A673 (cell line): ENCODE results near the gene PKD1. TPM values are rescaled to one million over a fixed set of nuclear protein-coding genes. Genes with fewer than 3 reads are reported as not detected.
"Not testable (repeated sequence)": the region's sequence is repeated elsewhere in the genome, so short reads cannot be mapped to it uniquely, and the experiment has no call there.

ENCODE experiments used
- BruUV-seq: library from RNA; stranded (reverse); fragments of 400-500 nt; replicated peaks from 2 replicates; lab custom pipeline; 2021; lab: Mats Ljungman, UMichigan
- CTCF ChIA-PET: fragments of 300-600 bp; sonication (Branson Sonifier 250); formaldehyde crosslinking; loops from one replicate; lab custom pipeline; 2022; ENCODE audit warnings: antibody characterized with exemption; lab: Charles Lee
- POLR2A ChIA-PET: fragments of 300-600 bp; sonication (Branson Sonifier 250); formaldehyde crosslinking; loops from one replicate; lab custom pipeline; 2022; ENCODE audit warnings: antibody characterized with exemption; ENCODE audit not compliant: low non-redundant PET; lab: Charles Lee
- DNase-seq: peaks from one replicate; pipeline ENCODE4 v3.0.0-alpha.2; 2015; ENCODE audit warnings: low spot score
- H3K27ac ChIP-seq: fragments of 200-600 bp; sonication (generic); 2 replicates; pipeline ENCODE4 v1.5.1; 2016; ENCODE audit warnings: mixed run types, low read depth, mild to moderate bottlenecking, mixed read lengths, antibody characterized with exemption, low read length; ENCODE audit not compliant: poor library complexity, severe bottlenecking
- H3K27me3 ChIP-seq: fragments of 200-600 bp; sonication (generic); replicated peaks from 2 replicates; pipeline ENCODE4 v1.6.1; 2017; ENCODE audit warnings: mixed run types, low read depth, mild to moderate bottlenecking, mixed read lengths, antibody characterized with exemption, low read length; ENCODE audit not compliant: insufficient read depth, poor library complexity
- H3K36me3 ChIP-seq: fragments of 200-600 bp; sonication (generic); 2 replicates; pipeline ENCODE4 v1.6.1; 2016; ENCODE audit warnings: mixed run types, mild to moderate bottlenecking, mixed read lengths, antibody characterized with exemption, low read length; ENCODE audit not compliant: insufficient read depth, poor library complexity, severe bottlenecking
- H3K4me1 ChIP-seq: fragments of 200-600 bp; sonication (generic); 2 replicates; pipeline ENCODE4 v1.6.1; 2017; ENCODE audit warnings: mixed run types, mild to moderate bottlenecking, mixed read lengths, antibody characterized with exemption, low read length; ENCODE audit not compliant: insufficient read depth, poor library complexity, severe bottlenecking
- H3K4me3 ChIP-seq: fragments of 200-600 bp; sonication (generic); 2 replicates; pipeline ENCODE4 v1.5.1; 2016; ENCODE audit warnings: low read depth, mixed run types, mild to moderate bottlenecking, mixed read lengths, low read length; ENCODE audit not compliant: poor library complexity, severe bottlenecking
- H3K9me3 ChIP-seq: fragments of 200-600 bp; sonication (generic); 2 replicates; pipeline ENCODE4 v1.6.1; 2016; ENCODE audit warnings: mixed run types, low read depth, mild to moderate bottlenecking, mixed read lengths, antibody characterized with exemption, low read length; ENCODE audit not compliant: poor library complexity, severe bottlenecking
- EZH2 ChIP-seq: fragments of 200-600 bp; sonication (generic); IDR thresholded peaks from 2 replicates; pipeline ENCODE4 v1.6.1; 2017; ENCODE audit warnings: borderline replicate concordance, low read depth, mild to moderate bottlenecking, mixed read lengths, antibody characterized with exemption, low read length; ENCODE audit not compliant: poor library complexity, severe bottlenecking
- intact Hi-C: fragments of 100-400 bp; cut with micrococcal nuclease; formaldehyde crosslinking; loops from one replicate; pipeline ENCODE4 v1.10.0; 2022; ENCODE audit not compliant: unreplicated experiment
- total RNA-seq: library from RNA; stranded (reverse); gene quantifications from 2 replicates; pipeline ENCODE4 v1.2.3, GENCODE V29; 2021
- TF ChIP-seq, protein P1 (sequence below): fragments of 300-800, 200-600 bp; sonication (generic); conservative IDR thresholded peaks from 2 replicates; pipeline ENCODE4 v1.5.1; 2017; ENCODE audit warnings: low read depth, mild to moderate bottlenecking, antibody characterized with exemption, low read length, moderate library complexity, mixed read lengths

Gene PKD1
- total RNA-seq, 1 experiment from 2014 or later: 121 TPM

DNA sequence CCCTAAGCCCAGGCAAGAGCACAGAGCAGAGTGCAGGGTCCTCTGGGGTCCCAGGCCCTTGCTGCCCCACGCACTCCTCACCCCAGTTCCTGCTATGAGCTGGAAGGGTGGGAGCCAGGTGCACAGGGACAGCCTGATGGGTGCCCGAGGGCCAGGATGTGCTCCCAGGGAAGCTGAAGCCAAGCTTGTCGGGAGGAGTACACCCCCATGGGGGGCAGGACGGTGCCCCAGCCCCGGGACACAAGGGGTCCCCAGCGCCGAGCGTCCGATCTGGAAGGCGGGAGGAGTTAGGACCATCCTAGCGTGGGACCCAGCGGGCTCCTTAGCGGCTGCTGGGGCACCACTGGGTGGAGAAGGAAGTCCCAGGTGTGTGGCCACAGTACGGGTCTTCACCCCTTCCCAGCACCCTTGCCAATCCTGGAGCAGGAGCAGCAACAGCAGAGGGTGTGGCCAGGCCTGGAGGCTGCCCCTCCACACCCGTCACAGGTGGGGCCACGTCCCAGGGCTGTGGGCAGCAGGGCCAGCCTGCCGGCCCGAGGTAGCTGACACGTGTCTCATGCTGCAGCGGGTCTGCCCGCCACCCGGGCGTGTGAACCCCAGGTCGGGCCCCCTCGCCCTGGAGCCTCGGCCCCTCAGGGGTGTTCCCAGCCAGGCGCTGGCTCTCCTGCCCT lies 11.9 kb downstream of the PKD1 start:
- Histone ChIP-seq H3K27ac (peak overlapping the region; percentile 90), H3K4me1 (peaks cover 31% of the 10 kb centered on the region)
- H3K36me3 ChIP-seq, BruUV-seq, H3K4me3 ChIP-seq, DNase-seq, H3K27me3 ChIP-seq, POLR2A ChIA-PET, CTCF ChIA-PET, intact Hi-C loops, H3K9me3 ChIP-seq: not testable (repeated sequence)

DNA sequence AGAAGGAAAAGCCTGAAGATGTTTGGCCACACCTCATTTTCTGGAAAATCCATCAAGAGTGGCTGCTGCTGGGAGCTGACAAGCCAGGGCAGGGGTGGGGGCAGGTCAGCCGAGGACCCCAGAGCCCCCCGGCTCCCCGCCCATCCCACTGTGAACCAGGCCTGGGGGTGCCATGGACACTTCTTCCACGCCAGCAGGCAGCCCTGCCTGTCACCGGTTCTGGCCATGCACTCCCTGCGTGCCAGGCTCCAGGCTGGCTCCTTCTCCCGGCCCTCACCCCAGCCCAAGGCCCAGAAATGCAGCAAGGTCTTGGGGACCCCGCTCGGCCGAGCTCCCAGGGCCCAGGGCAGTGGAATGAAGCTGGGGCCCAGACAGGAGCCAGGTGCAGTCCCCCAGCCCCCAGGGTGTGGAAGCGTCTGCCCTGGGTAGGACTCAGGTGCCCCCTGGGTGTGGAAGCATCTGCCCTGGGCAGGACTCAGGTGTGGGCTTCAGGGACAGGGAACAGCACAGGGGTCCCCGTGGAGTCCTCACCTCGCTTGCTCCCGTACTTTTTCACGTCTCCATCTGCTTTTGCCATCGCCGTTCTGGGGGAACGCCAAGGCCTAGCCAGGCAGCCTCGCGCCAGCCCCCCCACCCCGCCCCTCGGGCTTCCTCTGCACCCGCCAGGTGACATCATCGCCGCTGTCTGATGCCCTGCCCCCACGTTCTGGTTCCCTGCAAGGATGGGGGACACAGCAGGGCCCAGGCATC lies 12.6 kb downstream of the PKD1 start:
- H3K36me3 ChIP-seq, DNase-seq, H3K4me3 ChIP-seq, BruUV-seq, intact Hi-C loops, H3K9me3 ChIP-seq, H3K27me3 ChIP-seq, POLR2A ChIA-PET, CTCF ChIA-PET, H3K27ac ChIP-seq: not testable (repeated sequence)
- H3K4me1 ChIP-seq: peaks cover 31% of the 10 kb centered on the region

DNA sequence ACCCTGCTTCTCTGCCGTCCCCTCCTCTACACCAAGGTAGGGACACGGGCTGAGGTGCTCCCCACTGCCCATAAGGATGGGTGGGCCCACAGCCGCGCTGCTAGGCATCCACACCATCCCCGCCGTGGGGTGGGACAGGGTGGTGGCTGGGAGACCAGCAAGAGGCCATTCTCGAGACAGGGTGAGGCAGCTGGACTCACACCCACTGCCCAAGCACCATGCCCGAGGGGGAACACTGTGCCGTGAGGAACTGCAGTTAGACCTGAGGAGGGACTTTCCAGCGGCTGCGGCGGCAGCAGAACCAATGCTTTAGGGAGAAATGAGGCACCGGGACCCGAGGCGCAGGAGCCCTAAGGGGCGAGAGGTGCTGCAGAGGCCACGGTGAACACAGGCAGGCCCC lies 13.3 kb downstream of the PKD1 start:
- Histone ChIP-seq H3K4me3 (no peak overlapping the region), H3K27me3 (no peaks in the 10 kb centered on the region), H3K9me3 (no peaks in the 10 kb centered on the region), H3K27ac (no peak overlapping the region), H3K4me1 (peaks cover 31% of the 10 kb centered on the region), H3K36me3 (no peaks in the 10 kb centered on the region)
- CTCF ChIA-PET: no interaction called here
- BruUV-seq: no TSS peak
- no peak for TF ChIP-seq EZH2
- TF ChIP-seq, protein P1, sequence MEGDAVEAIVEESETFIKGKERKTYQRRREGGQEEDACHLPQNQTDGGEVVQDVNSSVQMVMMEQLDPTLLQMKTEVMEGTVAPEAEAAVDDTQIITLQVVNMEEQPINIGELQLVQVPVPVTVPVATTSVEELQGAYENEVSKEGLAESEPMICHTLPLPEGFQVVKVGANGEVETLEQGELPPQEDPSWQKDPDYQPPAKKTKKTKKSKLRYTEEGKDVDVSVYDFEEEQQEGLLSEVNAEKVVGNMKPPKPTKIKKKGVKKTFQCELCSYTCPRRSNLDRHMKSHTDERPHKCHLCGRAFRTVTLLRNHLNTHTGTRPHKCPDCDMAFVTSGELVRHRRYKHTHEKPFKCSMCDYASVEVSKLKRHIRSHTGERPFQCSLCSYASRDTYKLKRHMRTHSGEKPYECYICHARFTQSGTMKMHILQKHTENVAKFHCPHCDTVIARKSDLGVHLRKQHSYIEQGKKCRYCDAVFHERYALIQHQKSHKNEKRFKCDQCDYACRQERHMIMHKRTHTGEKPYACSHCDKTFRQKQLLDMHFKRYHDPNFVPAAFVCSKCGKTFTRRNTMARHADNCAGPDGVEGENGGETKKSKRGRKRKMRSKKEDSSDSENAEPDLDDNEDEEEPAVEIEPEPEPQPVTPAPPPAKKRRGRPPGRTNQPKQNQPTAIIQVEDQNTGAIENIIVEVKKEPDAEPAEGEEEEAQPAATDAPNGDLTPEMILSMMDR: no peak
- intact Hi-C loops: no loop called here
- POLR2A ChIA-PET: no interaction called here
- DNase-seq: no peak

DNA sequence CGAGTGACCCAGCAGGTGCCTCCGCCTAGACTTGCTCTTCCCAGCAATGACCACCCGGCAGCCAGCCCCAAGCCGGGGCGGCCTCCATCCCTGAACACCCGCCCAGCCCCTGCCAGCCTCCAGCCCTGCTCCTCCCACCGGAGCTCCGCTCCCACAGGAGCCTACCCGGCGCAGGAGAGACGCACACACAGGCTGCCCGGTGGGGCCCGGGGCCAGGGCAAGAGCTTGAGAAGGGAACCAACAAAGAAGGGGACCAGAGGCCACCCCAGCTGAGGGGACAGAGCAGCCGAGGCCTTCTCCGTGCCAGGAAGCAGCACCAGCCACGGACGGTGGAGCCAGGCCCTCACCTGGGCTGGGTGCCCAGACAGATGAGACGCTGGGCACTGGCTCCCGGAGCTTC lies 13.8 kb downstream of the PKD1 start:
- Histone ChIP-seq H3K27me3 (no peaks in the 10 kb centered on the region), H3K9me3 (no peaks in the 10 kb centered on the region), H3K4me1 (peaks cover 26% of the 10 kb centered on the region), H3K36me3 (no peaks in the 10 kb centered on the region), H3K27ac (no peak overlapping the region), H3K4me3 (no peak overlapping the region)
- CTCF ChIA-PET: interaction anchor here (0.7 kb wide), 2 partner anchors 19 to 214 kb away, joined by 4 to 6 read pairs; no protein-coding TSS in a partner anchor
- TF ChIP-seq, protein P1: no peak
- no peak for TF ChIP-seq EZH2
- no TSS peak for BruUV-seq
- DNase-seq: no peak
- intact Hi-C loops: no loop called here
- POLR2A ChIA-PET: no interaction called here
